HG02938 (cell line): ENCODE results near the gene ZC3HAV1L.
A peak's percentile ranks its signal among the peaks of the same experiment; 100 is the strongest.
"Not testable (repeated sequence)": the region's sequence is repeated elsewhere in the genome, so short reads cannot be mapped to it uniquely, and the experiment has no call there.

Source experiments
- ATAC-seq: cut with Tn5 transposase; IDR thresholded peaks from one replicate; pipeline ENCODE4 v1.9.1; 2021; ENCODE audit warnings: mild to moderate bottlenecking, moderate library complexity; ENCODE audit not compliant: unreplicated experiment

Gene ZC3HAV1L, protein sequence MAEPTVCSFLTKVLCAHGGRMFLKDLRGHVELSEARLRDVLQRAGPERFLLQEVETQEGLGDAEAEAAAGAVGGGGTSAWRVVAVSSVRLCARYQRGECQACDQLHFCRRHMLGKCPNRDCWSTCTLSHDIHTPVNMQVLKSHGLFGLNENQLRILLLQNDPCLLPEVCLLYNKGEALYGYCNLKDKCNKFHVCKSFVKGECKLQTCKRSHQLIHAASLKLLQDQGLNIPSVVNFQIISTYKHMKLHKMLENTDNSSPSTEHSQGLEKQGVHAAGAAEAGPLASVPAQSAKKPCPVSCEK

DNA sequence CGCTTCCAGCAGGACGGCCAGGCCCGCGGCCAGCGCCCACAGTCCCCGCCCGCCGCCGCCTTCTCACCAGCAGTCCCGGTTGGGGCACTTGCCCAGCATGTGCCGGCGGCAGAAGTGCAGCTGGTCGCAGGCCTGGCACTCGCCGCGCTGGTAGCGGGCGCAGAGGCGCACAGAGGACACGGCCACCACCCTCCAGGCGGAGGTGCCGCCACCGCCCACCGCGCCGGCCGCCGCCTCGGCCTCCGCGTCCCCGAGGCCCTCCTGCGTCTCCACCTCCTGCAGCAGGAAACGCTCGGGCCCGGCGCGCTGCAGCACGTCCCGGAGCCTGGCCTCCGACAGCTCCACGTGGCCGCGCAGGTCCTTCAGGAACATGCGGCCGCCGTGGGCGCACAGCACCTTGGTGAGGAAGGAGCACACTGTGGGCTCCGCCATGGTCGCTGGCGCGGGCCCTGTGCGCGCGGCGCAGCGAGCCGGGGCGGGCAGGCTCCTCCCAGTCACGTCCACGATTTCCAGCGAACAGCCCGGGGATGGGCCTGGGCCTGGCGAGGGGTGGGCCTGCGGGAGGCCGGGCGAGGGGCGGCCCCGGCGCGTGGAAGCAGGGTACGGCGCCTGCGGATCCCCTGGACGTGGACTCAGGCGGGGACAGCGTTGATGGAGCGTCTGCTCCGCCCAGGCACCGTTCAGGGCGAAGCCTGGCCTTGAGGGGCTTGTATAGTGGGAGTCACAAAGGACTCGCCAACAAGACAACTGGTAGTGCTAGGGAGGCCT lies at the start of gene ZC3HAV1L:
TSS of gene ZC3HAV1L (minus strand) at position 457 of the 768 bp plus-strand sequence. CDS start at position 432, 25 bp downstream.
- ATAC-seq = peak; percentile 66

GRCh38 chr7:139084709-139085108 lies 48.9 kb upstream of the ZC3HAV1L start:
- no peak for ATAC-seq

- no peak for ATAC-seq
These were observed 45.7 kb upstream of the ZC3HAV1L start for GRCh38 chr7:139081584-139081983.

DNA sequence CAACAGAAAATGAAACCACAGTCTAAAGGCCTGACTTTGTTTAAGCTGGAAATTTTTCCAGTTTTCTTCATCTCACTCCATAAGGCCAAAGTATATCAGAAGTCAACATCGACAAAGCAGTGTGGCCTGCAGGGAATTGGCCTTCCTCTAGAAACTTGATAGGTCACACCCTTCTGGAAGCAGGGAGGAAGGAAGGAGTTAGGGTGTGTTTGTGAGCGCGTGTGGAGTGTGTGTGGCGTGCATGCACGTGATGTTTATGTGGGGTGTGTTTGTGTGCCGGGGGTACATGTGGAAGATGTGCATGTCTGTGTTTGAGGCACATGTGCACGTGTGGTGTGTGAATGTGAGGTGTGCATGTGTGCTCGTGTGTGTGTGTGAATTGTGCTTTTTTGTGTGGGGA lies 45.1 kb upstream of the ZC3HAV1L start:
- ATAC-seq = no peak

GRCh38 chr7:139079861-139080260 lies 44.0 kb upstream of the ZC3HAV1L start:
- ATAC-seq = no peak

- ATAC-seq = no peak
These were observed 43.1 kb upstream of the ZC3HAV1L start for GRCh38 chr7:139078911-139079310.

- no peak for ATAC-seq
These were observed 42.6 kb upstream of the ZC3HAV1L start for GRCh38 chr7:139078399-139078798.

- not testable (repeated sequence) for ATAC-seq
These were observed 41.9 kb upstream of the ZC3HAV1L start for GRCh38 chr7:139077706-139078105.

DNA sequence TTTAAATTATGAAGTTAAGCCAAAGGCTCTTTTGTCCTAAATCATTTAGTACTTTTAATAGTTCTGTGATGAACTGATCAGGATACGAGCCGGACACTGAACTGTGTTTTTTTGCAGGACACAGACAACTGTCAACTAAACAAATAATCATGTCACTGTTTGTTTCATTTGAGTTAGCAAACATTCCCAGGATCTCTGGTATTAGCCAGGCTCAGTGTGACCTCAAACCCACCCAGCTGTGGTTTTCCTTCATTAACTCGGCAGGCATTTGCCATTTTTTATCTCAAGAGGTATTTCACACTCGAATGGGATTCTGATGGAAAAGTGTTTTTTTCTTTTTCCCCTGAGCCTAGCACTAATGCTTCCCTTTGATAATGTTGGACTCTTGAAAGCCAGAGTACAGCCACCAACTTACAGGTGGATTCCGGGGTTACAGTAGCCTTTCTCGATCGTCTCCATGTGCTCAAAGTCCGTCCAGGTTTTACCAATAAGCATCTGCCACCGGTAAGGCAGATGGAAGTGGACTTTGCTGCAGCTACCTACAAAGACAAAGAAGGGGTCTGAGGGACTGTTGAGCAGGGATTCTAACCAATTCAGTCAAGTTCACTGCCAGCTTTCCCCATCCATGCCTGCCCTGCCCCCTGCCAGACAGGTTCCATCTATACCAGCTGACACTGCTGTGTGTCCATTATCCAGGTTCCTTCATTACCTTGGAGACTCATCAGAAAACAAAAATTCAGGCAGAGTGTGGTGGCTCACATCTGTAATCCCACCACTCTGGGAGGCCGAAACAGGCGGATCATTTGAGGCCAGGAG lies 40.2 kb upstream of the ZC3HAV1L start:
- no peak for ATAC-seq

- ATAC-seq = peak; percentile 89
These were observed 39.3 kb upstream of the ZC3HAV1L start for GRCh38 chr7:139075031-139075652.

DNA sequence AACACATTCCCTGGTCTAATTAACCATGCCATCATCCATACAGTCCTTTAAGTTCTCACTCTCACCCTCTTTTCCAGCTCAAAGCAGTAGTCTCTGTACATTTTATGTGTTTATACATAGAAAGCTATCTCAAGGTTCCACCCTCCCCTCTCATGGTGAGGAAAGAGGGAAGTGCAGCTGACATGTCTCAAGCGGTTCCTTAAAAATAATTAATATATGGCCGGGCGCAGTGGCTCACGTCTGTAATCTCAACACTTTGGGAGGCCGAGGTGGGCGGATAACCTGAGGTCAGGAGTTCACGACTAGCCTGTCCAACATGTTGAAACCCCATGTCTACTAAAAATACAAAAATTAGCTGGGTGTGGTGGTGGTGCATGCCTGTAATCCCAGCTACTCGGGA lies 37.0 kb upstream of the ZC3HAV1L start:
- ATAC-seq = no peak

DNA sequence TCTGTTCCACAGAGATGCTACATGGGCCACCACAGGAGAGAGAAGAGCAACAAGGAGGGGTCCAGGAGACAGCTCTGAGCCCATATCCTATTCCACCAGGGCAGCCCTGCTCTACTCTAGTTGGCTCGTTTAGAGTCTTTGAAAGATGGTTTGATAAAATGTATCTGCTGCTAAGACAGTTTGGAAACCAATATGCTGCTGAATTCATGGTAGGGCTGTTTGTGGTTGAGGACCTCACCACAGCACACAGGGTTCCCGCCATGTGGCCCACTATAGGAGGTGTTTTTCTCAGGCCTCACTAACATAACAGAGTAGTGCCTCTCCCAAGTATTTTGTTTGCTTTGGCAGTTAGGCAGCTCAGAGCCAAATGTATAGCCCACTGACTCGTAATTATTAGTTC lies 35.8 kb upstream of the ZC3HAV1L start:
- no peak for ATAC-seq

DNA sequence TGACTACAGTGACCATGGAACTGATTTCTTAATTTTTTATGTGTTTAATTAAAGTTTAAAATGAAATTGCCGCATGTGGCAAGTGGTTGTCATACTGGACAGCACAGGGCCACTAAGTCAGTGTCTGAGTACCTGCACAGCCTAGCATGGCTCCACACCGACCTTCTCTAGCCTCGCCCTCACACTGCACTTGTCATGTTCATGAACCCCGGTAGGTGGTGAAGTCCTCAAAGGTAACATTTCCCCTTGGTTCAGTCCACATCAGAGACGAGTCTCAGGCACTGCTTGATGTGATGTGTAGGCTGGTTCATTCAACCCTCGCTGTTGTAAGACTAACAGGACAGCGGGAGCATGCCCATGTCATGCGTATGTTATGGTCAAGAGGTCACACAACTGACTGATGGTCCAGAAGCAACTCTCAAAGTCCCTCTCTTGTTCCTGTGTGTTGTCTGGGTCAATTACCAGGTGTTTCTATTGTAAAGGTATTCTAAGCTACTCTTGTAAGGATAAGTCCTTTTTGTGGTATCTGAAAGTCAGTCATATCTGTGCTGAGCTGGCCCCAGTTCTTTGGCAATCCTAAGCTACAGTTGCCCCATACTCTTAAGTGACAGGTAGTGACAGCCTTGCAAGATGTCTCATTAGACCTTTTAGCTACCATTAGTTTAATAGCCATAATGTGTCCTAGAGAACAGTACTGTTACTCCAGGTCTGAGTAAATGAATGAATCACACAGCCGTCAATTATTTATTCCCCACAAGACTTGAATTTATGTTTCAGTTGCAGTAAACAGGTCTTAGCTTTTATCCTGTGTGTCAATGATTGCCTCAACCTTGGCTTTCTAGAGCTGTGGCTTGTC lies 32.9 kb upstream of the ZC3HAV1L start:
- no peak for ATAC-seq

DNA sequence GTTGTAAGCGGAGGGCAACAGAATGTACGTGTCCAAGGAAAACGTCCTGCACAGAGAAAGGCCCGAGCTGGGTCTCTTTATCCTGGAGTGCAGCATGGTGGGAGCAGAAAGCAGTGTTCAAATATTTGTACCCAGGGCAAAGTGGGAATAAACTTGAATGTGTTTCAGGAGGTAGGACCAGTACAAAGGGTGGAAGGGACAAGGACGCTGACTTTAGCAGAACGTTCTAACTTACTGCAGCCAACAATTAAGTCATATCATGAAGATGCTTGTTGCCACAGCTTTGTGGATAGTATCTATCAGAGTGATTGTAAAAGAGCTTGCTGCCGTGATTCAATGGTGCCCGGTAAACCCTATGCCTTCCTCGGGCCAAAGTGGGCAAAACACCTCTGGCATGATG lies 30.5 kb upstream of the ZC3HAV1L start:
- ATAC-seq = no peak

GRCh38 chr7:139065323-139065722 lies 29.5 kb upstream of the ZC3HAV1L start:
- ATAC-seq = no peak

DNA sequence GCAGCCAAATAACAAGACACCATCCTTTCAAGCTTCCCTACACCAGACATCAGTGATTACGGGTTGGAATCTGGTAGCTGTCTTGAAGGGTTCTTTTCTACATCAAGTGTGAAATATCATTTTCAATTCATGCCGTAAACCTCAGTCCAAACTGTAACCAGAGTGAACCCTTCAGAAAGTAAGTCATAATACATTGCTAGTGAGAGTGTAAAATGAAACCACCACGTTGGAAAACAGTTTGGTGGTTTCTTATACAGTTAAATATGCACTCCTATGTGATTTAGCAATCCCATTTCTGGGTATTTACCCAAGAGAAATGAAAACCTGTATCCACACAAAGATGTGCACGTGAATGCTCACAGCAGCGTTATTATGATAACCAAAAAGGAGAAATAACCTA lies 25.6 kb upstream of the ZC3HAV1L start:
- ATAC-seq = no peak

- ATAC-seq = no peak
These were observed 24.9 kb upstream of the ZC3HAV1L start for GRCh38 chr7:139060695-139061237.

- ATAC-seq = no peak
These were observed 24.1 kb upstream of the ZC3HAV1L start for GRCh38 chr7:139059905-139060304.

DNA sequence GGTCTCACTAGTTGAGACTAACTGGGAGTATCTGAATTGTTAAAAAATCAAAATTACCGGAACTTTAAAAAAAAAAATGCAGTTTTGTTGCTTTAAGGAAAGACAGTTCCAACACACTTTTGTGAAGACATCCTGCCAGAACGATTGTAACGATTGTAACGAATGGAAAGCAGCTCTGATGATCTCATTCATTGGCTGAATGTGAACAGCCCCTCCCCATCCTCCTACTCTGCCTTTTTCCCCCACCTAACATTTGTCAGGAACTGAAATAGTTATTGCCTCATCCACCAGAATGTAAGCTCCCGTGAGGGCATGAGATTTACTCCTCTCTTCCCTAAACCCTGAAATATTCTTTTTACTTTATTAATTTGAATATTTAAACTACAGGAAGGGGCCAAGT lies 23.1 kb upstream of the ZC3HAV1L start:
- no peak for ATAC-seq

DNA sequence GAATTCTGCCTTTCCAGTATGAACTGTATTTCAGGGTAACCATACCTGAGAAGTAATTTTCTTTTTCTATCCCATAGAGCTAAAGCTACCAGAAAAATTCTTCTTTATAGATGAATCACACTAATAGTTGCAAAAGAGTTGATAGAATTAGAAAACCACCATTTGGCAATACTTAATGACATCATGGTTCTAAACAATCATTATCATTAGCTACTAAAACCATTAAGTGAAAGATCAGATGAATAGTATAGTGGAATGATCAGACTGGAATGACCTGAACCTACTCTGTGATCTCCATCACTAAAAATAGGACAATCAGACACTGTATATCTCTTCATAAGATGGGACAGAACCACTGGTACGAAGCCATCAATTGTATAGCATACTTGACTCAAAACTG lies 19.8 kb upstream of the ZC3HAV1L start:
- ATAC-seq = no peak
